Pancreas (tissue), 10 donors: Measurements from ENCODE around the gene RBM44. TPM values are rescaled to one million over a fixed set of nuclear protein-coding genes. Genes with fewer than 3 reads are reported as not detected.
"Not testable (repeated sequence)": the region's sequence is repeated elsewhere in the genome, so short reads cannot be mapped to it uniquely, and the experiment has no call there.

Experiments
- ATAC-seq, 4 donors: fragments of 200-7000 bp; cut with Tn5 transposase; one replicate each; pipeline versions ENCODE4 v1.8.0 to v1.9.1; 2020; ENCODE audit warnings: mild to moderate bottlenecking in 4 of 4, moderate library complexity in 4 of 4
- DNase-seq, 6 donors: peaks; one replicate each; pipeline ENCODE4 v3.0.0-alpha.2; 2020
- FAIRE-seq: peaks from 2 replicates; lab custom pipeline; 2012; peaks lifted over from hg19 to GRCh38; lab: Jason Lieb, UNC
- H3K27ac ChIP-seq, 4 donors: fragments of 200-600 bp; sonication (generic); 1 replicate in 3 of 4; 2 replicates in 1 of 4; pipeline versions ENCODE4 v1.5.0 to v1.8.0; 2020
- H3K27me3 ChIP-seq, 4 donors: fragments of 200-600 bp; one replicate each; pipeline ENCODE4 v1.8.0; 2021
- H3K36me3 ChIP-seq, 3 donors: fragments of 200-600 bp; sonication (generic) in 1 of 3; one replicate each; pipeline versions ENCODE4 v1.5.0 to v1.8.0; 2020 to 2021
- H3K4me1 ChIP-seq, 3 donors: fragments of 200-600 bp; one replicate each; pipeline ENCODE4 v1.8.0; 2021
- H3K4me3 ChIP-seq, 4 donors: fragments of 200-600 bp; sonication (generic) in 2 of 4; one replicate each; pipeline versions ENCODE4 v1.5.0 to v1.8.0; 2020 to 2021
- H3K9me3 ChIP-seq, 4 donors: fragments of 200-600 bp; one replicate each; pipeline ENCODE4 v1.8.0; 2021
- CTCF ChIP-seq, 4 donors: fragments of 200-600 bp; sonication (generic) in 3 of 4; IDR thresholded peaks; one replicate each; pipeline versions ENCODE4 v1.5.0 to v1.8.0; 2021; ENCODE audit warnings: antibody characterized with exemption in 4 of 4
- WGBS, 2 donors: extraction: QIAGEN DNeasy Blood & Tissue Kit; methylation state at CpG; one replicate each; pipeline ENCODE4 v1.1.7; 2013; 5-methylcytosine and 5-hydroxymethylcytosine counted together
- intact Hi-C, 3 donors: fragments of 100-400 bp; cut with DNase I; formaldehyde crosslinking; loops; one replicate each; pipeline versions ENCODE4 v1.11.1 to v1.14.2; 2022
- polyA plus RNA-seq, 2 donors: library from polyadenylated mRNA; stranded (reverse); fragments of 200-250 nt; gene quantifications; one replicate each; pipeline ENCODE4 v1.2.3, GENCODE V29; 2013
- total RNA-seq, 6 donors: library from RNA; stranded (reverse); fragmentation: NEBNext Ultra II Directional in 4 of 6; extraction: Animal tissue kit (Norgen Biotek cat#: 25700) in 4 of 6; gene quantifications; one replicate each; pipeline versions ENCODE4 v1.2.1 to v1.2.4, GENCODE V29; 2021 to 2023
- donor health status: healthy with polysubstance abuse.
- donor health status: DM: no; HTN: no; CAD: no; lungs with moderate emphysema.
- donor health status: DM: no; HTN: no; CAD: no.
- donor health status: control.
- donor health status: control.
- donor health status: Bipolar disorder and iron deficiency.
- donor health status: DM: yes; HTN: yes; CAD: no.
- donor health status: DM: no; HTN: no; CAD: no.
- donor health status: DM: no; HTN: no; CAD: no.
- donor health status: DM: yes; HTN: yes; CAD: no.

RBM44 gene
- total and polyA plus RNA-seq, 8 donors, result 0.09 to 0.47 (median 0.32) TPM

GRCh38 chr2:237779521-237779920 lies 19.1 kb upstream of the RBM44 start:
- peaks cover 0 to 23% (median 4%) of the 10 kb centered on the region in 3 donors for H3K36me3 ChIP-seq
- H3K4me3 ChIP-seq, result no peak overlapping the region
- 95 to 97% methylated on average over 14 of the region's 14 CpGs for WGBS, 2 donors
- H3K27ac ChIP-seq, result no peak overlapping the region
- DNase-seq, result no peak
- no peaks in the 10 kb centered on the region for H3K4me1 ChIP-seq
- intact Hi-C loops, result no loop called here
- FAIRE-seq, result no peak
- H3K27me3 ChIP-seq, result no peaks in the 10 kb centered on the region
- H3K9me3 ChIP-seq, result no peaks in the 10 kb centered on the region
- no peak for ATAC-seq
- no peak for TF ChIP-seq CTCF (IDR thresholded peaks at IDR 0.05)

GRCh38 chr2:237782181-237782580 lies 16.4 kb upstream of the RBM44 start:
- no peaks in the 10 kb centered on the region for H3K27me3 ChIP-seq
- H3K4me1 ChIP-seq, result no peaks in the 10 kb centered on the region
- WGBS, 2 donors, result 85 to 91% methylated on average over 7 of the region's 7 CpGs
- no peak overlapping the region for H3K4me3 ChIP-seq
- H3K9me3 ChIP-seq, result no peaks in the 10 kb centered on the region
- H3K36me3 ChIP-seq, result peaks cover 0 to 23% (median 4%) of the 10 kb centered on the region in 3 donors
- no peak for TF ChIP-seq CTCF (IDR thresholded peaks at IDR 0.05)
- DNase-seq (no peak), ATAC-seq (no peak), FAIRE-seq (no peak)
- no peak overlapping the region for H3K27ac ChIP-seq
- intact Hi-C loops, result no loop called here

GRCh38 chr2:237783678-237784077 lies 14.9 kb upstream of the RBM44 start:
- intact Hi-C loops, ATAC-seq, FAIRE-seq, H3K27ac ChIP-seq, H3K4me1 ChIP-seq, H3K9me3 ChIP-seq, H3K4me3 ChIP-seq, DNase-seq, H3K27me3 ChIP-seq: not testable (repeated sequence)
- H3K36me3 ChIP-seq, result peaks cover 0 to 23% (median 4%) of the 10 kb centered on the region in 3 donors
- 96 to 97% methylated on average over 2 of the region's 5 CpGs for WGBS, 2 donors

GRCh38 chr2:237786936-237787335 lies 11.6 kb upstream of the RBM44 start:
- ATAC-seq (no peak), DNase-seq (no peak), FAIRE-seq (no peak)
- 97 to 99% methylated on average over 4 of the region's 4 CpGs for WGBS, 2 donors
- Histone ChIP-seq H3K4me1 (no peaks in the 10 kb centered on the region), H3K36me3 (no peaks in the 10 kb centered on the region), H3K9me3 (no peaks in the 10 kb centered on the region), H3K27ac (no peak overlapping the region), H3K4me3 (no peak overlapping the region), H3K27me3 (no peaks in the 10 kb centered on the region)
- intact Hi-C loops, result no loop called here
- no peak for TF ChIP-seq CTCF (IDR thresholded peaks at IDR 0.05)

GRCh38 chr2:237790353-237790752 lies 8.2 kb upstream of the RBM44 start:
- FAIRE-seq, result no peak
- ATAC-seq, result no peak

More at GRCh38 chr2:237790353-237790752, 8.2 kb upstream of the RBM44 start:
- Histone ChIP-seq H3K4me3 (no peak overlapping the region), H3K4me1 (no peaks in the 10 kb centered on the region), H3K27me3 (no peaks in the 10 kb centered on the region), H3K36me3 (no peaks in the 10 kb centered on the region), H3K27ac (no peak overlapping the region), H3K9me3 (no peaks in the 10 kb centered on the region)
- intact Hi-C loops, result no loop called here
- 92 to 95% methylated on average over 4 of the region's 4 CpGs for WGBS, 2 donors
- no peak for DNase-seq
- TF ChIP-seq CTCF (IDR thresholded peaks at IDR 0.05), result no peak
